Measurements from ENCODE around the gene EIF3B. TPM values are rescaled to one million over a fixed set of nuclear protein-coding genes. Genes with fewer than 3 reads are reported as not detected.
"Not testable (repeated sequence)": the region's sequence is repeated elsewhere in the genome, so short reads cannot be mapped to it uniquely, and the experiment has no call there.

EIF3B gene
- 202 and 205 TPM in 2 replicates for total RNA-seq (2014; rRNA removed; shearing (Covaris generic); ENCODE audit: low replicate concordance)

- in situ Hi-C loops (cut with HindIII; ENCODE audit: low pct_unique_long_range_greater_than_20kb, low sequenced_read_pairs): no loop called here
- peak; percentile 94 for DNase-seq (ENCODE audit: low read depth)
Observed at GRCh38 chr7:2354186-2354938, at the start of gene EIF3B. Gene EIF3B (plus strand): TSS chr7:2354827. CDS start chr7:2354922, 95 bp downstream.

GRCh38 chr7:2305258-2305657 is 49.4 kb upstream of the EIF3B start:
- DNase-seq (ENCODE audit: low read depth); in situ Hi-C loops (cut with HindIII; ENCODE audit: low pct_unique_long_range_greater_than_20kb, low sequenced_read_pairs): not testable (repeated sequence)

GRCh38 chr7:2306688-2307087 is 47.9 kb upstream of the EIF3B start:
- no peak for DNase-seq (ENCODE audit: low read depth)
- in situ Hi-C loops (cut with HindIII; ENCODE audit: low pct_unique_long_range_greater_than_20kb, low sequenced_read_pairs): no loop called here

- no peak for DNase-seq (ENCODE audit: low read depth)
- in situ Hi-C loops (cut with HindIII; ENCODE audit: low pct_unique_long_range_greater_than_20kb, low sequenced_read_pairs): no loop called here
Observed at GRCh38 chr7:2307690-2308107, 46.9 kb upstream of the EIF3B start.

- in situ Hi-C loops (cut with HindIII; ENCODE audit: low pct_unique_long_range_greater_than_20kb, low sequenced_read_pairs): no loop called here
Observed at GRCh38 chr7:2309889-2310331, 44.7 kb upstream of the EIF3B start.

GRCh38 chr7:2312267-2312929 is 42.2 kb upstream of the EIF3B start:
- in situ Hi-C loops (cut with HindIII; ENCODE audit: low pct_unique_long_range_greater_than_20kb, low sequenced_read_pairs): no loop called here
- DNase-seq (ENCODE audit: low read depth): no peak

More at GRCh38 chr7:2309889-2310331, 44.7 kb upstream of the EIF3B start:
- DNase-seq (ENCODE audit: low read depth): peak; percentile 83

GRCh38 chr7:2313450-2314208 is 41.0 kb upstream of the EIF3B start:
- in situ Hi-C loops (cut with HindIII; ENCODE audit: low pct_unique_long_range_greater_than_20kb, low sequenced_read_pairs): no loop called here
- DNase-seq (ENCODE audit: low read depth): peak; percentile 36

GRCh38 chr7:2314209-2314955 is 40.2 kb upstream of the EIF3B start, which contains the start of gene SNX8:
Gene SNX8 (minus strand): TSS chr7:2314441. CDS start chr7:2314421, 20 bp downstream.
- DNase-seq (ENCODE audit: low read depth): peak; percentile 75
- in situ Hi-C loops (cut with HindIII; ENCODE audit: low pct_unique_long_range_greater_than_20kb, low sequenced_read_pairs): no loop called here

GRCh38 chr7:2314956-2315530 is 39.6 kb upstream of the EIF3B start:
- in situ Hi-C loops (cut with HindIII; ENCODE audit: low pct_unique_long_range_greater_than_20kb, low sequenced_read_pairs): not testable (repeated sequence)

GRCh38 chr7:2315787-2316186 is 38.8 kb upstream of the EIF3B start:
- no peak for DNase-seq (ENCODE audit: low read depth)
- in situ Hi-C loops (cut with HindIII; ENCODE audit: low pct_unique_long_range_greater_than_20kb, low sequenced_read_pairs): no loop called here

More at GRCh38 chr7:2314956-2315530, 39.6 kb upstream of the EIF3B start:
- not testable (repeated sequence) for DNase-seq (ENCODE audit: low read depth)

- no peak for DNase-seq (ENCODE audit: low read depth)
- in situ Hi-C loops (cut with HindIII; ENCODE audit: low pct_unique_long_range_greater_than_20kb, low sequenced_read_pairs): no loop called here
Observed at GRCh38 chr7:2316578-2316977, 38.0 kb upstream of the EIF3B start.

GRCh38 chr7:2317556-2318293 is 36.9 kb upstream of the EIF3B start:
- no peak for DNase-seq (ENCODE audit: low read depth)
- in situ Hi-C loops (cut with HindIII; ENCODE audit: low pct_unique_long_range_greater_than_20kb, low sequenced_read_pairs): no loop called here

GRCh38 chr7:2321020-2321419 is 33.6 kb upstream of the EIF3B start:
- no peak for DNase-seq (ENCODE audit: low read depth)
- in situ Hi-C loops (cut with HindIII; ENCODE audit: low pct_unique_long_range_greater_than_20kb, low sequenced_read_pairs): no loop called here

GRCh38 chr7:2325162-2325561 is 29.5 kb upstream of the EIF3B start:
- no peak for DNase-seq (ENCODE audit: low read depth)
- in situ Hi-C loops (cut with HindIII; ENCODE audit: low pct_unique_long_range_greater_than_20kb, low sequenced_read_pairs): no loop called here

- in situ Hi-C loops (cut with HindIII; ENCODE audit: low pct_unique_long_range_greater_than_20kb, low sequenced_read_pairs): no loop called here
Observed at GRCh38 chr7:2326951-2327350, 27.7 kb upstream of the EIF3B start.

GRCh38 chr7:2330493-2330892 is 24.1 kb upstream of the EIF3B start:
- DNase-seq (ENCODE audit: low read depth): no peak
- in situ Hi-C loops (cut with HindIII; ENCODE audit: low pct_unique_long_range_greater_than_20kb, low sequenced_read_pairs): no loop called here

More at GRCh38 chr7:2326951-2327350, 27.7 kb upstream of the EIF3B start:
- no peak for DNase-seq (ENCODE audit: low read depth)

- DNase-seq (ENCODE audit: low read depth): no peak
- in situ Hi-C loops (cut with HindIII; ENCODE audit: low pct_unique_long_range_greater_than_20kb, low sequenced_read_pairs): no loop called here
Observed at GRCh38 chr7:2331707-2332106, 22.9 kb upstream of the EIF3B start.

All from Caki2 (cell line).